ENCODE results near the gene SLC35A5. TPM values are rescaled to one million over a fixed set of nuclear protein-coding genes. Genes with fewer than 3 reads are reported as not detected.

SLC35A5 gene
- total and polyA plus RNA-seq, 2 of the 13 experiments (the other 11 are each of a cell fraction or from before 2014, with no cell fraction given), result 15.5 to 26.5 TPM

- TF ChIP-seq FOXK1 (CRISPR knock-in tag; IDR thresholded peaks at IDR 0.05; ENCODE audit: borderline replicate concordance, low read depth) (peak; percentile 67), GATAD2A (CRISPR knock-in tag; IDR thresholded peaks at IDR 0.05) (0 out of 2 replicates have a peak, but pooled peaks have one; percentile 27), TOPORS (CRISPR knock-in tag; IDR thresholded peaks at IDR 0.05) (peak; percentile 76; the same call in 1 of the 2 replicates), NFE2 (CRISPR knock-in tag; IDR thresholded peaks at IDR 0.05) (no peak), ZFP90 (CRISPR knock-in tag; IDR thresholded peaks at IDR 0.05; ENCODE audit: borderline replicate concordance) (peak; percentile 8; the same call in 1 of the 2 replicates), SP1 (IDR thresholded peaks at IDR 0.05) (no peak; the same call in 1 of the 2 replicates), SP1 (CRISPR knock-in tag; IDR thresholded peaks at IDR 0.05) (no peak), ZNF678 (CRISPR knock-in tag; IDR thresholded peaks at IDR 0.05) (no peak), ZNF510 (CRISPR knock-in tag; IDR thresholded peaks at IDR 0.05; ENCODE audit: low read depth) (peak; percentile 72; the same call in 1 of the 2 replicates), ZNF354B (CRISPR knock-in tag; IDR thresholded peaks at IDR 0.05) (peak; percentile 74; the same call in 1 of the 2 replicates), THAP11 (CRISPR knock-in tag; IDR thresholded peaks at IDR 0.05) (peak; percentile 91), TRIM22 (IDR thresholded peaks at IDR 0.05) (no peak), HMGXB4 (CRISPR knock-in tag; IDR thresholded peaks at IDR 0.05; ENCODE audit: borderline replicate concordance in 1 of 2, low read depth in 1 of 2) (peak in 1 of 2 experiments; percentile 56; a peak in 3 of 4 replicates), ELK4 (CRISPR knock-in tag; IDR thresholded peaks at IDR 0.05; ENCODE audit: borderline replicate concordance) (no peak), ZNF3 (CRISPR knock-in tag; IDR thresholded peaks at IDR 0.05) (no peak), DBP (CRISPR knock-in tag; IDR thresholded peaks at IDR 0.05; ENCODE audit: not compliant biosample characterization) (no peak), ZNF598 (CRISPR knock-in tag; IDR thresholded peaks at IDR 0.05; ENCODE audit: borderline replicate concordance) (peak; percentile 9; the same call in 1 of the 2 replicates), ZNF280D (CRISPR knock-in tag; IDR thresholded peaks at IDR 0.05) (0 out of 2 replicates have a peak, but pooled peaks have one; percentile 65), NCOA1 (CRISPR knock-in tag; IDR thresholded peaks at IDR 0.05) (no peak), AGO1 (IDR thresholded peaks at IDR 0.05; ENCODE audit: low read depth, low read length, poor library complexity, severe bottlenecking) (no peak), ZNF746 (CRISPR knock-in tag; IDR thresholded peaks at IDR 0.05) (peak; percentile 86)
Measured at GRCh38 chr3:112561734-112562529, at the start of gene SLC35A5, which contains the start of gene ATG3 (continued).

All from HepG2 (cell line).